GM12878 (cell line): ENCODE measurements around the gene CFAP58. TPM values are rescaled to one million over a fixed set of nuclear protein-coding genes. Genes with fewer than 3 reads are reported as not detected.

Experiments used
- ATAC-seq: fragments of 200-7000 bp; cut with Tn5 transposase; 3 replicates; pipeline ENCODE4 v1.9.1; 2020; ENCODE audit warnings: mild to moderate bottlenecking, moderate library complexity
- BruUV-seq: library from RNA; stranded (reverse); fragments of 400-500 nt; replicated peaks from 2 replicates; lab custom pipeline; 2021; lab: Mats Ljungman, UMichigan
- CTCF ChIA-PET: fragments of 300-600 bp; sonication (Branson Sonifier 250); formaldehyde crosslinking; extraction: SDS; loops from one replicate; lab custom pipeline; 2021; ENCODE audit warnings: inconsistent platforms; lab: Yijun Ruan, JAX
- POLR2A ChIA-PET: fragments of 350-600 bp; formaldehyde crosslinking; extraction: SDS; loops from one replicate; lab custom pipeline; 2021; ENCODE audit warnings: inconsistent platforms; lab: Charles Lee
- RAD21 ChIA-PET: fragments of 300-600 bp; sonication (Branson Sonifier 250); formaldehyde crosslinking; loops from one replicate; lab custom pipeline; 2023; ENCODE audit warnings: antibody characterized with exemption; ENCODE audit not compliant: unreplicated experiment; lab: Charles Lee
- SMC1A ChIA-PET: fragments of 300-600 bp; sonication (Branson Sonifier 250); formaldehyde crosslinking; loops from one replicate; lab custom pipeline; 2023; ENCODE audit not compliant: unreplicated experiment, uncharacterized antibody; lab: Charles Lee
- DNase-seq: peaks from one replicate; pipeline ENCODE4 v3.0.0-alpha.2; 2011; ENCODE audit warnings: low read depth, low spot score
- FAIRE-seq: peaks from 3 replicates; lab custom pipeline; 2011; peaks lifted over from hg19 to GRCh38; lab: Jason Lieb, UNC
- H2AFZ ChIP-seq: 2 replicates; pipeline ENCODE4 v1.6.0; 2011; ENCODE audit warnings: low read depth, low read length, control low read depth; ENCODE audit not compliant: control insufficient read depth
- H3K27ac ChIP-seq: 2 replicates; pipeline ENCODE4 v1.5.1; 2011; ENCODE audit warnings: control low read depth; ENCODE audit not compliant: control insufficient read depth, insufficient read depth
- H3K27me3 ChIP-seq, 2 experiments: replicated peaks in 1 of 2; 2 replicates each; pipeline versions ENCODE4 v1.6.0 to v1.6.1; 2011; ENCODE audit warnings: low read length in 1 of 2; ENCODE audit not compliant: control insufficient read depth in 2 of 2, insufficient read depth in 2 of 2
- H3K36me3 ChIP-seq, 2 experiments: 2 replicates each; pipeline ENCODE4 v1.5.1; 2011; ENCODE audit warnings: low read length in 1 of 2; ENCODE audit not compliant: control insufficient read depth in 2 of 2, insufficient read depth in 2 of 2
- H3K4me1 ChIP-seq: 2 replicates; pipeline ENCODE4 v1.6.1; 2011; ENCODE audit warnings: mild to moderate bottlenecking, low read length, moderate library complexity, mixed read lengths; ENCODE audit not compliant: control insufficient read depth, insufficient read depth
- H3K4me2 ChIP-seq: 2 replicates; pipeline ENCODE4 v1.6.0; 2011; ENCODE audit warnings: control low read depth; ENCODE audit not compliant: control insufficient read depth, insufficient read depth
- H3K4me3 ChIP-seq: fragments of 200-600 bp; sonication (generic); 2 replicates; pipeline ENCODE4 v1.5.1; 2016
- H3K79me2 ChIP-seq: 2 replicates; pipeline ENCODE4 v1.6.0; 2011; ENCODE audit warnings: low read length; ENCODE audit not compliant: control insufficient read depth, insufficient read depth
- H3K9ac ChIP-seq: 2 replicates; pipeline ENCODE4 v1.8.0; 2011; ENCODE audit warnings: low read length, control low read depth, mixed read lengths; ENCODE audit not compliant: control insufficient read depth, insufficient read depth
- H3K9me3 ChIP-seq: replicated peaks from 3 replicates; pipeline ENCODE4 v1.5.1; 2011; ENCODE audit warnings: mild to moderate bottlenecking, low read length; ENCODE audit not compliant: control insufficient read depth, insufficient read depth
- H4K20me1 ChIP-seq: 2 replicates; pipeline ENCODE4 v1.6.0; 2011; ENCODE audit not compliant: control insufficient read depth, insufficient read depth
- BCL3 ChIP-seq: IDR thresholded peaks from 2 replicates; pipeline ENCODE4 v1.6.1; 2011; ENCODE audit warnings: borderline replicate concordance, low read depth, mild to moderate bottlenecking, moderate library complexity, low read length; ENCODE audit not compliant: insufficient read depth, poor library complexity, severe bottlenecking
- BHLHE40 ChIP-seq, 2 experiments: fragments of 450-650 bp in 1 of 2; IDR thresholded peaks; 2 replicates each; pipeline ENCODE4 v1.6.1; 2011 to 2017; ENCODE audit warnings: low read depth in 2 of 2, borderline replicate concordance in 1 of 2, improper control_type of control experiment in 1 of 2, low read length in 1 of 2, mild to moderate bottlenecking in 1 of 2
- DPF2 ChIP-seq: fragments of 450-650 bp; IDR thresholded peaks from 2 replicates; pipeline ENCODE4 v1.6.1; 2017; ENCODE audit warnings: mild to moderate bottlenecking
- ESRRA ChIP-seq: IDR thresholded peaks from 2 replicates; pipeline ENCODE4 v1.6.1; 2012; ENCODE audit warnings: mild to moderate bottlenecking, low read length, improper control_type of control experiment
- FOXK2 ChIP-seq: fragments of 450-650 bp; IDR thresholded peaks from 2 replicates; pipeline ENCODE4 v1.6.1; 2017; ENCODE audit warnings: mild to moderate bottlenecking, moderate library complexity
- FOXM1 ChIP-seq: IDR thresholded peaks from 2 replicates; pipeline ENCODE4 v1.6.1; 2012; ENCODE audit warnings: low read depth, mild to moderate bottlenecking, inconsistent platforms, low read length, moderate library complexity
- HCFC1 ChIP-seq: fragments of 150-350 bp; IDR thresholded peaks from 2 replicates; pipeline ENCODE4 v1.6.1; 2014; ENCODE audit warnings: low read length
- NFYA ChIP-seq: IDR thresholded peaks from 2 replicates; pipeline ENCODE4 v1.6.1; 2011; ENCODE audit warnings: low read depth, mild to moderate bottlenecking, low read length, improper control_type of control experiment, borderline replicate concordance
- NR2C1 ChIP-seq: fragments of 450-650 bp; IDR thresholded peaks from 2 replicates; pipeline ENCODE4 v1.6.1; 2017; ENCODE audit warnings: antibody characterized with exemption, mild to moderate bottlenecking, moderate library complexity
- PAX8 ChIP-seq: fragments of 450-650 bp; IDR thresholded peaks from 2 replicates; pipeline ENCODE4 v1.6.1; 2017; ENCODE audit warnings: mild to moderate bottlenecking, moderate library complexity
- RELB ChIP-seq: fragments of 450-650 bp; IDR thresholded peaks from 2 replicates; pipeline ENCODE4 v1.6.1; 2017; ENCODE audit warnings: low read depth, mild to moderate bottlenecking, moderate library complexity
- SIN3A ChIP-seq: IDR thresholded peaks from 2 replicates; pipeline ENCODE4 v1.6.1; 2012; ENCODE audit warnings: low read depth, low read length, improper control_type of control experiment
- SMAD1 ChIP-seq: fragments of 450-650 bp; IDR thresholded peaks from 2 replicates; pipeline ENCODE4 v1.6.1; 2018; ENCODE audit warnings: mild to moderate bottlenecking, low read depth; ENCODE audit not compliant: partially characterized antibody
- TCF7 ChIP-seq: IDR thresholded peaks from 2 replicates; pipeline ENCODE4 v1.6.1; 2014; ENCODE audit warnings: antibody characterized with exemption, borderline replicate concordance
- ZBTB11 ChIP-seq: fragments of 450-650 bp; formaldehyde crosslinking; IDR thresholded peaks from 2 replicates; pipeline ENCODE4 v1.5.0; 2022; ENCODE audit warnings: mild to moderate bottlenecking, missing genetic modification characterization
- ZNF24 ChIP-seq: fragments of 450-650 bp; IDR thresholded peaks from 2 replicates; pipeline ENCODE4 v1.6.1; 2017; ENCODE audit warnings: antibody characterized with exemption, mild to moderate bottlenecking
- WGBS: methylation state at CpG from one replicate; pipeline ENCODE4 v1.1.6; 2016; ENCODE audit warnings: low lambda C conversion rate; ENCODE audit not compliant: insufficient replicate concordance, insufficient coverage; ENCODE audit errors: missing lambda C conversion rate; 5-methylcytosine and 5-hydroxymethylcytosine counted together
- in situ Hi-C: fragments of 300-500 bp; cut with MboI; formaldehyde crosslinking; loops from 9 replicates; pipeline ENCODE4 v1.14.3; 2018; ENCODE audit warnings: mixed read lengths
- intact Hi-C: fragments of 100-400 bp; cut with micrococcal nuclease; formaldehyde crosslinking; loops from one replicate; pipeline ENCODE4 v1.14.2; 2022; ENCODE audit not compliant: unreplicated experiment
- polyA plus RNA-seq, 11 experiments: library from polyadenylated mRNA; depleted of rRNA in 4 of 11; unstranded in 6 of 11; stranded (reverse) in 5 of 11; fragments of >200 nt; fragmentation: Nextera tagmentation in 4 of 11; fragmentation: Illumina TruSeq in 1 of 11; extraction: Ambion mirVana in 4 of 11; extraction: Trizol in 1 of 11; gene quantifications; 1 replicate in 1 of 11; 2 replicates in 10 of 11; pipeline versions ENCODE4 v1.2.1 to v1.2.3, GENCODE V29; 2011 to 2016; ENCODE audit warnings: inconsistent platforms in 2 of 11, missing spikeins in 2 of 11, low read depth in 1 of 11
- total RNA-seq, 4 experiments: library from RNA; depleted of rRNA in 3 of 4; stranded (reverse); fragments of >200 nt in 3 of 4; fragmentation: Illumina TruSeq in 1 of 4; extraction: Trizol in 1 of 4; gene quantifications; 2 replicates each; pipeline versions ENCODE4 v1.2.1 to v1.2.3, GENCODE V29; 2013 to 2021

The CFAP58 gene
- total and polyA plus RNA-seq, 10 of the 15 experiments (the other 5 are each of a cell fraction or from before 2014, with no cell fraction given) = 0.03 to 0.35 (median 0.21) TPM

- TF ChIP-seq RELB (no peak), BHLHE40 (IDR thresholded peaks at IDR 0.05; ENCODE audit: borderline replicate concordance in 1 of 2, low read depth in 2 of 2, low read length in 1 of 2) (no peak), ZNF24 (no peak), FOXK2 (no peak)
- TF ChIP-seq, all 136 proteins: peak for 0
These were observed 38.1 kb upstream of the CFAP58 start (continued) for GRCh38 chr10:104315486-104315921.

- ChIA-PET CTCF (interaction anchor here (0.8 to 2.6 kb wide), 3 partner anchors 10 to 33 kb away, joined by 3 to 14 read pairs (median 8); no protein-coding TSS in a partner anchor), RAD21 (no interaction called here), POLR2A (no interaction called here), SMC1A (interaction anchor here (1.1 kb wide), 1 partner anchor 10 kb away, joined by 4 read pairs; no protein-coding TSS in a partner anchor)
- DNase-seq (no peak), ATAC-seq (no peak), FAIRE-seq (no peak)
- Histone ChIP-seq H3K4me3 (no peak overlapping the region), H3K9ac (no peak overlapping the region), H3K4me1 (peaks cover 10% of the 10 kb centered on the region), H3K4me2 (no peak overlapping the region), H4K20me1 (peaks cover 5% of the 10 kb centered on the region; the same call in 1 of the 2 replicates), H3K27ac (no peak overlapping the region), H3K79me2 (peaks cover 4% of the 10 kb centered on the region), H3K36me3 (peaks cover 14 to 39% of the 10 kb centered on the region in 2 experiments), H2AFZ (no peak overlapping the region), H3K27me3 (no peaks in the 10 kb centered on the region), H3K9me3 (no peaks in the 10 kb centered on the region)
- in situ Hi-C loops (no loop called here), intact Hi-C loops (no loop called here)
- TF ChIP-seq NFYA = no peak
- no peak for TF ChIP-seq DPF2
- TF ChIP-seq BCL3 = no peak
- no peak for TF ChIP-seq NR2C1
- no peak for TF ChIP-seq PAX8
- TF ChIP-seq ESRRA = no peak
- TF ChIP-seq FOXM1 = no peak
- no peak for TF ChIP-seq ZBTB11
- no peak for TF ChIP-seq SMAD1
- no peak for TF ChIP-seq TCF7
- no peak for TF ChIP-seq SIN3A
- TF ChIP-seq HCFC1 = no peak
- TF ChIP-seq BHLHE40 (IDR thresholded peaks at IDR 0.05; ENCODE audit: borderline replicate concordance in 1 of 2, low read depth in 2 of 2, low read length in 1 of 2) = no peak
- 89% methylated on average over 9 of the region's 9 CpGs for WGBS
- BruUV-seq = no TSS peak
These were observed 37.1 kb upstream of the CFAP58 start for GRCh38 chr10:104316321-104317099.
